MG63 (cell line): ENCODE results near the gene PCSK6. TPM values are rescaled to one million over a fixed set of nuclear protein-coding genes. Genes with fewer than 3 reads are reported as not detected.
"Not testable (repeated sequence)": the region's sequence is repeated elsewhere in the genome, so short reads cannot be mapped to it uniquely, and the experiment has no call there.

Experiments used
- DNase-seq: peaks from one replicate; pipeline ENCODE4 v3.0.0-alpha.2; 2020
- H3K27me3 ChIP-seq: fragments of 250-450 bp; sonication (Bioruptor Pico); 2 replicates; pipeline ENCODE4 v1.5.1; 2020; ENCODE audit warnings: mild to moderate bottlenecking, moderate library complexity
- H3K36me3 ChIP-seq: fragments of 250-450 bp; sonication (Bioruptor Pico); 2 replicates; pipeline ENCODE4 v1.5.1; 2020; ENCODE audit warnings: mild to moderate bottlenecking, moderate library complexity
- H3K4me3 ChIP-seq: fragments of 250-450 bp; sonication (Bioruptor Pico); 2 replicates; pipeline ENCODE4 v1.5.1; 2020; ENCODE audit warnings: mild to moderate bottlenecking, moderate library complexity
- H3K9me3 ChIP-seq: fragments of 250-450 bp; sonication (Bioruptor Pico); 2 replicates; pipeline ENCODE4 v1.5.1; 2020; ENCODE audit warnings: mild to moderate bottlenecking, moderate library complexity
- total RNA-seq: library from RNA; depleted of rRNA; stranded (reverse); fragments of >200 nt; shearing (Covaris generic); gene quantifications from 2 replicates; pipeline ENCODE4 v1.2.3, GENCODE V29; 2014; ENCODE audit warnings: low replicate concordance

PCSK6 gene
- total RNA-seq, 1 experiment from 2014 or later, result 48.8 TPM

DNA sequence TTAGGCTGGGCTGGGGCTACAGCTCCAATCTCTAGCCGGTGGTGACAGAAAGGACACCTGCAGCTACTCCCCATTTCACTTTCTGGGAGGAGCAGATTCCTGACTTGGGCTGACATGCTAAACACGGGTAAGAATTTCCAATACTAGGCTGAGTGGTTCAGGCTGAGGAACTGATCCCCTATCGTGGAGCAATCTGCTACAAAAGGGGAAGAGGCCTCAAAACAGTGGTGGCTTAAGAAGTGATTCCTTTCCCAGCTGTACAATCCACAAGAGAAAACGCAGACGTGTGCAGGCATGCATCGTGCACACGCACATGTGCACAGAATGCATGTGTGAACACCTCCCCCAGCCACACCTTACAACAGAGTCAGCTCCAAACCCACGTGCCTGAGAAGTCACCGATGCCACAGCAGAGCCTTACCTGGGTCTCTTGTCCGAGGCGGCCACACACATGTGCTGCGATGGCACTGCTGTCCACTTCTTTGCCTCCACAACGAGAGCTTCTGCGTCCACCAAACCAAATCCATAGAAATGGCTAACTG, 107.8 kb downstream of the PCSK6 start:
- Histone ChIP-seq H3K9me3 (no peaks in the 10 kb centered on the region), H3K36me3 (peaks cover 47% of the 10 kb centered on the region), H3K4me3 (no peak overlapping the region), H3K27me3 (no peaks in the 10 kb centered on the region)
- no peak for DNase-seq

- Histone ChIP-seq H3K36me3 (peaks cover 33% of the 10 kb centered on the region), H3K27me3 (no peaks in the 10 kb centered on the region), H3K4me3 (no peak overlapping the region), H3K9me3 (no peaks in the 10 kb centered on the region)
- no peak for DNase-seq
Measured at GRCh38 chr15:101380146-101380545, 109.4 kb downstream of the PCSK6 start.

GRCh38 chr15:101379647-101380046, 109.9 kb downstream of the PCSK6 start:
- no peak for DNase-seq
- H3K36me3 ChIP-seq, result peaks cover 33% of the 10 kb centered on the region
- no peak overlapping the region for H3K4me3 ChIP-seq
- H3K9me3 ChIP-seq, result no peaks in the 10 kb centered on the region
- H3K27me3 ChIP-seq, result no peaks in the 10 kb centered on the region

DNA sequence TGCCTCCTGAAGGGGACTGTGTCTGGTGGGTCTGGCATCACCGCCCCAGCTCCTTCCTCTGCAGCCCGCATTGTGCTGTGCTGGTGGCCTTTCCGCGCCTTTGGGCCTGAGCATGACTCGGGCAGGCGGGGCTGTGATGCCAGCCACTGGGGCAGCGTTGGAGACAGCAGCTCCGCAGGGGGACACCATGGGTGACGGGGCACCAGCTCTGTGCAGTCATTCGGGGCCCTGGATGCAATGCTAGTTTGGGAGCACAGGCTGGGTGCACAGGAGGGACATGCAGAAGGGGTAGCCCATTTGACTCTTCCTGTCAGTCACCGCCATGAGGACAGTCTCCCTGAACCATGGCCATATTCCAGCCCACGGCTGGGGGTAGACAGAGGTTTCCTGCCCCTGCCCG, 110.6 kb downstream of the PCSK6 start:
- Histone ChIP-seq H3K27me3 (no peaks in the 10 kb centered on the region), H3K36me3 (peaks cover 25% of the 10 kb centered on the region), H3K4me3 (no peak overlapping the region), H3K9me3 (no peaks in the 10 kb centered on the region)
- DNase-seq, result no peak

- DNase-seq, result no peak
- Histone ChIP-seq H3K9me3 (no peaks in the 10 kb centered on the region), H3K36me3 (peaks cover 23% of the 10 kb centered on the region), H3K27me3 (no peaks in the 10 kb centered on the region), H3K4me3 (no peak overlapping the region)
Measured at GRCh38 chr15:101378171-101378755, 111.2 kb downstream of the PCSK6 start.

DNA sequence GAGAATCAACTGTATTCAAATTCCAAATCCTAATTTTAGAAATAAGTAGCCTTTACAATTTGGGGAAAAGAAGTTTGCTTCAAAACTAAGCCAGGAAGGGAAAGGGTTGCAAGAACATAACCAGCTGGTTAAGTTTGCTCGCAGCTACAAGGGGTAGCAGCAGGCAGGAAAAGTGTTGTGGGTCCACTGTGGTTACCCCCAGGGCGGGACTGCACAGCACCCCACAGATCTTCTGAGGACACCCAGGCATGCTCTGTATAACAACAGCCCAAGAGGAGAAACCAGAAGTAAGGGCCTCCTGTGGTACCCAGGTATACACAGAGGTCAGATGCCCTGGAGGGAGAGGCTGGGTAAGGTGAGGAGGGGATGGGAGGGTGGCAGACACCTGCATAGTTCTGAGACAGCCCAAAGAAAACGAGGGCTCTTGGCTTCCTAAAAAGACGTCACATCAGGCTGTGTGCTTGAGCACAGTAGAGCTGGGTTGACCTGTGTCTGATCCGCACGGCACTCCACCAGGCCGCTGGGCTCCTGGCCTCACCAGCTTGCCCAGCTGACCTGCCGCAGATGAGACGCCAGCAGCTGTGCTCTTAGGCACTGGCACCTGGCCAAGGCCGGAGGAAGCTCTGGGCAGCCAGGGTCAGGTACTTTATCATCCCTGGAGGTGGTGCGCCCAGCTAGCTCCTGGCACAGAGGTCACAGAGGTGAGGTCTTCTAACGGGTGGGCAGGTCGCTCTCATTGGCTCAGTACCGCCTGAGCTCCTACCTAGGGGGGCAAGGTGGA, 112.7 kb downstream of the PCSK6 start:
- H3K36me3 ChIP-seq, result peaks cover 22% of the 10 kb centered on the region
- H3K27me3 ChIP-seq, result no peaks in the 10 kb centered on the region
- no peaks in the 10 kb centered on the region for H3K9me3 ChIP-seq
- no peak for DNase-seq
- no peak overlapping the region for H3K4me3 ChIP-seq

DNA sequence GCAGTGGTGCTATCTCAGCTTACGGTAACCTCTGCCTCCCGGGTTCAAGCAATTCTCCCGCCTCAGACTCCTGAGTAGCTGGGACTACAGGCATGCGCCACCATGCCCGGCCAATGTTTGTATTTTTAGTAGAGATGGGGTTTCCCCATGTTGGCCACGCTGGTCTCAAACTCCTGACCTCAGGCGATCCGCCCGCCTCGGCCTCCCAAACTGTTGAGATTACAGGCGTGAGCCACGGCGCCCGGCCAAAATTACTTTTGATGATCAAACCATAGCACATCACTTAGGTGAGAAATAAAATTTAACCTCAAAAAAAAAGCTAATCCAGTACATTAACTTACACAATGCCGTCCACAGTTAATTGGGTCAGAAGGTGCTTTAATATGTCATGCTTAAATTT, 114.5 kb downstream of the PCSK6 start:
- not testable (repeated sequence) for H3K9me3 ChIP-seq, H3K27me3 ChIP-seq, H3K4me3 ChIP-seq, DNase-seq
- H3K36me3 ChIP-seq, result peaks cover 27% of the 10 kb centered on the region

- no peaks in the 10 kb centered on the region for H3K27me3 ChIP-seq
- peaks cover 29% of the 10 kb centered on the region for H3K36me3 ChIP-seq
- no peak for DNase-seq
- no peak overlapping the region for H3K4me3 ChIP-seq
- no peaks in the 10 kb centered on the region for H3K9me3 ChIP-seq
Measured at GRCh38 chr15:101374326-101374725, 115.2 kb downstream of the PCSK6 start.

DNA sequence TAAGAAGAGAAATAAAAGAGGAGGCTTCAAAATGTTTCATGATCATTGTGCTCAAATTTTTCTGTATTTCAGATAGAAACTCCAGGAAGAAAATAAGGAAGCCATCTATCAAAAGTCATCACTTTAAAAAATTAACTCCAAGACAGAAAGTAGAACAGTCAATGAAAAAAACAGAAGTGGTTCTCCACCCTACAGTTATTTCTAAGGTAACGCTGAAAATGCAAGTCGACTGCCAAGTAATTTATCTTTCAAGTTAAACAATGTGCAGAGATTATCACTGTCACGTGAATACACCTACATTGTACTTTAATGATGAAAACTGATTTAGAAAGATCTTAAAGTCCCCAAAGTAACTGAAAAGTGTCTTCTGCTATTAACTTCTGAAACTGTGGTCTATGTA, 115.9 kb downstream of the PCSK6 start:
- Histone ChIP-seq H3K4me3 (no peak overlapping the region), H3K27me3 (no peaks in the 10 kb centered on the region), H3K36me3 (peaks cover 29% of the 10 kb centered on the region), H3K9me3 (no peaks in the 10 kb centered on the region)
- no peak for DNase-seq

GRCh38 chr15:101372960-101373525, 116.5 kb downstream of the PCSK6 start:
- Histone ChIP-seq H3K9me3 (no peaks in the 10 kb centered on the region), H3K27me3 (no peaks in the 10 kb centered on the region), H3K36me3 (peaks cover 26% of the 10 kb centered on the region), H3K4me3 (no peak overlapping the region)
- no peak for DNase-seq

GRCh38 chr15:101372149-101372577, 117.3 kb downstream of the PCSK6 start:
- Histone ChIP-seq H3K36me3 (peaks cover 20% of the 10 kb centered on the region), H3K27me3 (no peaks in the 10 kb centered on the region), H3K9me3 (no peaks in the 10 kb centered on the region), H3K4me3 (no peak overlapping the region)
- peak; percentile 81 for DNase-seq

DNA sequence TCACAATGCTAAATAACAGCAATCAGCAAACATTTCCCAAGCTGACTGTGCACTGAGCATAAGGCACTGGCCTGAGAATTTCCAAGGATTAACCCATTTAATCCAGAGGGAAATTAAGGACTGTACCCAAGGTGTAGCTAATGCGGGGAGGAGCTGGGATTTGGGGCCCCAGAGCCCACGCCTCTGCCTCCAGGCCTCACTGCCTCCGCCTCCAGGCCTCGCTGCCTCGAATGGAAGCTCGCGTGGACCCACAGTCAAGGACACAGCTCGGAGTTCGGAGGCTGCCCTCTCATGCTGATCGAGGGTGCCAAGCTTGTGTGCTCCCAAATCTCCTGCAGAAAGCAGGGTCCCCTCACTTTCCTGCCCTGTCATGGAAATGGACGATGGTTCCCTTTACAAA, 118.0 kb downstream of the PCSK6 start:
- DNase-seq, result no peak
- no peaks in the 10 kb centered on the region for H3K27me3 ChIP-seq
- no peak overlapping the region for H3K4me3 ChIP-seq
- peaks cover 21% of the 10 kb centered on the region for H3K36me3 ChIP-seq
- H3K9me3 ChIP-seq, result no peaks in the 10 kb centered on the region

- Histone ChIP-seq H3K9me3 (no peaks in the 10 kb centered on the region), H3K27me3 (no peaks in the 10 kb centered on the region), H3K4me3 (no peak overlapping the region), H3K36me3 (peaks cover 23% of the 10 kb centered on the region)
- no peak for DNase-seq
Measured at GRCh38 chr15:101371081-101371480, 118.4 kb downstream of the PCSK6 start.

- peaks cover 24% of the 10 kb centered on the region for H3K36me3 ChIP-seq
Measured at GRCh38 chr15:101370330-101371024, 119.0 kb downstream of the PCSK6 start.

DNA sequence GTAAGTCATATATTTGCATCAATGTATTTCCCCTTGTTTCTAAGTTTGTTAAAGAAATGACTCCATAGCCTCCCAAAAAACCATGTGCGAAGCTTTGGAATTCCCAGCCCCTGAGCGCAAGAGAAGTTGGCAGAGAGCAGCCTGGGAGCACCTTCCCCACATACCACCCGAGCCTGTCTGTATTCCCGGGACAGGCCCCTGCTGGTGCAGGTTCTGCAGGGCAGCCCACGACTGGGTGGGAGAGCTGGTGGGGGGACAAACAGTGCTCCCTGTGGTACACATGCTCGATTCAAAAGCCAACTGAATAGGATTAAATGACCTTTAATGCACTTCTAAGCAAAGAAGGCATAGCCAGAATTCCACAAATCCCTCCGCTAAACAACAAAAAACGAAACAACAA, 119.8 kb downstream of the PCSK6 start:
- DNase-seq, result no peak
- Histone ChIP-seq H3K9me3 (no peaks in the 10 kb centered on the region), H3K27me3 (no peaks in the 10 kb centered on the region), H3K4me3 (no peak overlapping the region), H3K36me3 (peaks cover 28% of the 10 kb centered on the region)

More at GRCh38 chr15:101370330-101371024, 119.0 kb downstream of the PCSK6 start:
- Histone ChIP-seq H3K4me3 (no peak overlapping the region), H3K27me3 (no peaks in the 10 kb centered on the region), H3K9me3 (no peaks in the 10 kb centered on the region)
- no peak for DNase-seq

GRCh38 chr15:101368861-101369642, 120.5 kb downstream of the PCSK6 start:
- Histone ChIP-seq H3K4me3 (no peak overlapping the region), H3K9me3 (no peaks in the 10 kb centered on the region), H3K36me3 (peaks cover 29% of the 10 kb centered on the region), H3K27me3 (no peaks in the 10 kb centered on the region)
- no peak for DNase-seq
